WI38 (cell line): ENCODE data around the gene FAM9C.
"Not testable (repeated sequence)": the region's sequence is repeated elsewhere in the genome, so short reads cannot be mapped to it uniquely, and the experiment has no call there.

Source experiments
- H3K4me3 ChIP-seq: 2 replicates; pipeline ENCODE4 v1.5.1; 2011; ENCODE audit warnings: low read depth, mild to moderate bottlenecking, control low read depth, low read length
- TF ChIP-seq, protein P1 (sequence below): IDR thresholded peaks from 2 replicates; pipeline ENCODE4 v1.5.1; 2012; ENCODE audit warnings: low read depth, mild to moderate bottlenecking, control low read depth, low read length

FAM9C gene

GRCh38 chrX:13087322-13088155 is 43.1 kb upstream of the FAM9C start:
- H3K4me3 ChIP-seq, result no peak overlapping the region
- TF ChIP-seq, protein P1, sequence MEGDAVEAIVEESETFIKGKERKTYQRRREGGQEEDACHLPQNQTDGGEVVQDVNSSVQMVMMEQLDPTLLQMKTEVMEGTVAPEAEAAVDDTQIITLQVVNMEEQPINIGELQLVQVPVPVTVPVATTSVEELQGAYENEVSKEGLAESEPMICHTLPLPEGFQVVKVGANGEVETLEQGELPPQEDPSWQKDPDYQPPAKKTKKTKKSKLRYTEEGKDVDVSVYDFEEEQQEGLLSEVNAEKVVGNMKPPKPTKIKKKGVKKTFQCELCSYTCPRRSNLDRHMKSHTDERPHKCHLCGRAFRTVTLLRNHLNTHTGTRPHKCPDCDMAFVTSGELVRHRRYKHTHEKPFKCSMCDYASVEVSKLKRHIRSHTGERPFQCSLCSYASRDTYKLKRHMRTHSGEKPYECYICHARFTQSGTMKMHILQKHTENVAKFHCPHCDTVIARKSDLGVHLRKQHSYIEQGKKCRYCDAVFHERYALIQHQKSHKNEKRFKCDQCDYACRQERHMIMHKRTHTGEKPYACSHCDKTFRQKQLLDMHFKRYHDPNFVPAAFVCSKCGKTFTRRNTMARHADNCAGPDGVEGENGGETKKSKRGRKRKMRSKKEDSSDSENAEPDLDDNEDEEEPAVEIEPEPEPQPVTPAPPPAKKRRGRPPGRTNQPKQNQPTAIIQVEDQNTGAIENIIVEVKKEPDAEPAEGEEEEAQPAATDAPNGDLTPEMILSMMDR, result no peak

GRCh38 chrX:13086793-13087321 is 42.4 kb upstream of the FAM9C start:
- H3K4me3 ChIP-seq, result not testable (repeated sequence)

- no peak overlapping the region for H3K4me3 ChIP-seq
- TF ChIP-seq, protein P1, result no peak
Observed at GRCh38 chrX:13086076-13086475, 41.7 kb upstream of the FAM9C start.

- H3K4me3 ChIP-seq, result no peak overlapping the region
- TF ChIP-seq, protein P1, result no peak
Observed at GRCh38 chrX:13085526-13085925, 41.1 kb upstream of the FAM9C start.

- H3K4me3 ChIP-seq, result no peak overlapping the region
- TF ChIP-seq, protein P1, result no peak
Observed at GRCh38 chrX:13084611-13085010, 40.2 kb upstream of the FAM9C start.

GRCh38 chrX:13083755-13084326 is 39.4 kb upstream of the FAM9C start:
- not testable (repeated sequence) for H3K4me3 ChIP-seq

DNA sequence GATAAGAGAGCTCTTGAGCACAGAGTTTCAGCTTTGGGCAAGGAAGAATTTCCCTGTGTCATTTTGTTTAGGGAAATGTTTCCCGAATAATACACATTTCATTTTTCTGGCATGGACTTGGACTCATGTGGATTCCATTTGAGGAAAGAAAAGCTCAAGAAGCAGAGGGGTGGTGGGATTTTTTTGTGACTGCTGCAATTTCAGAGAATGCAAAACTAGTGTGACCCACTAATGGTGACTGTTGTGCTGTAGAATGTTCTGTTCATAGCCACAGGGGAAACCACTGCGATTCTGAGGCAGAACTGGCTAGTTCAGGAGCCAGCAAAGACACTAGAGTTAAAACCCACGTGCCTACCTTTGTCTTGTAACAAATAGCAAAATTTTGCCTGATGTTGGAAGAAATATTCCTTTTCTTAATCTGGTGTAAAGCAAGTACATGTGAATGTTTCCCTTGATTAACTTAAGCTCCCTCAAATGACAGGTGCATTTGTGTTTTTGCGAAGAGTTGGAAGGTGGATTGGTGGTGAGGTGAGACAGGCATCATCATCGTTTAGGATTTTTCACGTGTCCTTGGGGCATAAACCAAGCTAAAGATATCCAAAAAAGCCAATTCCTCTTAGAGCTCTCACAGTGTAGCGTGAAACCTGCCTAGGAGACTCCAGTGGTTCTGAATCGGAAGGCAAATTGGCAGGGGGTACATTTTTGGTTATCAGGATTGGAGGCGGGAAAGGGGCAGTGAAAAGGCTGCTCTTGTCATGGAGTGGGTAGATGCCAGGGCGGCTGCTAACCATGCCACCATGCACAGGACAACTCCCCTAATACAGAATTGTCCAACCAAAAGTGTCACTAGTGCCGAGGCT is 38.0 kb upstream of the FAM9C start:
- TF ChIP-seq, protein P1, result no peak
- no peak overlapping the region for H3K4me3 ChIP-seq
